HG03060 (cell line): ENCODE measurements around the gene ACSBG1.
"Not testable (repeated sequence)": the region's sequence is repeated elsewhere in the genome, so short reads cannot be mapped to it uniquely, and the experiment has no call there.

Experiments
- ATAC-seq: cut with Tn5 transposase; IDR thresholded peaks from one replicate; pipeline ENCODE4 v1.9.1; 2021; ENCODE audit warnings: low read depth, moderate number of reproducible peaks; ENCODE audit not compliant: unreplicated experiment

ACSBG1 gene

DNA sequence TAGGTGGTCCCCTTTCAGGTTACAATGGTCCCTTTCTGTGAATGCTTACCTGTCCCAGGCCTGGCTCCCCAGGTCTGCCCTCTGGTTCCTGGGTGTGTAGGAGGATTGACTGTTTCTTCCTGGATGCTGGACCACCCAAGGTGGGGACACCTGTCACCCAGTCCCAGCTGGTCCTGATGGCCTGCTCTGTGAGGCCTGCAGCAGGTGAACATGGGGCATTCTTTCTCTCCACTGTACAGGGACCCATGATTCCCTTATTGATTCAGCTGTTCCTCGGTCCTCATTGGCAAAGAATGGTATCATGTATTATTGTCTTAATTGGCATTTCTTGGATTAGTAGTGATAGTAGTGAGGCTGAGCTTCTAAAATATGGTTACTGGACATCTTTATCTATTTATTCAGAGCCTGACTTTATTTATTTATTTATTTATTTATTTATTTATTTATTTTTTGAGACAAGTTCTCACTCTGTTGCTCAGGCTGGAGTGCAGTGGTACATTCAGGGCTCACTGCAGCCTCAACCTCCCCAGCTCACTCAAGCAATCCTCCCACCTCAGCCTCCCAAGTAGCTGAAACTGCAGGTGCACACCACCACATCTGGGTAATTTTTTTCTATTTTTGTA is 21.2 kb upstream of the ACSBG1 start:
- ATAC-seq = no peak

DNA sequence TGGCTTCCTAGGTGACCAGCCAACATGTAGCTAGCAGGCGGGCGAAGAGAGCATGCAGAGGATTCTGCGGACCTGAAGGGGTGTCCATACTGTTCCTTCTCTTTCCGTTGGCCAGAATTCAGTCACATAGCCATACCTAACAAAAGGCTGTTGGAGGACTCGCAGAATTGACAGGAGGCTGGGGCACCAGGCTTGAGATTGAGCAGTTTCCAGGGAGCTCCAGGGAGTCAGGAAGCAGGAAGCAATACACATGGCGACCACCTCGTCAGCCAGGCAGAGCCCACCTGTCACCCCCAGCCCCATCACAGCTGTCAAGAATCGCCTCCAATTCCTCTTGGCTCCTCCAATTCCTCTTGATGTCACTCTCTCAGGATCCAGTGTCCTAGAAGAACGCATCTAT is 16.8 kb upstream of the ACSBG1 start:
- ATAC-seq = no peak

DNA sequence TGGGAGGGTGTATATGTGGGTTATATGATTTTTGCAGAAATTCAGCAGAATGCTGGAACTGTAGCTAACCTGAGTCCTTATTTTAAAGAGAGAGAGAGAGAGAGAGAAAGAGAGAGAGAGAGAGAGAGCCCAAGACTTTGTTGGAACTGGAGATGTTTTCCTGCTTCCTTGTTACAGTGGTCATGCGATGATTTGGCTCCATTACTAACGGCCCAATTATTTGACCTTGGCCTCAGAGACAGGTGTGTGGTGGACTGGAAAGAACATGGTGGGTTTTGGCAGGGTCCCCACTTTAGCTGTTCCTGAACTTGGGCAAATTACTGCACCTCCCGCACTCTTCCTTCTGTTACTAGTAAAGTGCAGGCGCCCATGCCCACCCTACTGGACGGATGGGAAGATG is 14.8 kb upstream of the ACSBG1 start:
- ATAC-seq = no peak

DNA sequence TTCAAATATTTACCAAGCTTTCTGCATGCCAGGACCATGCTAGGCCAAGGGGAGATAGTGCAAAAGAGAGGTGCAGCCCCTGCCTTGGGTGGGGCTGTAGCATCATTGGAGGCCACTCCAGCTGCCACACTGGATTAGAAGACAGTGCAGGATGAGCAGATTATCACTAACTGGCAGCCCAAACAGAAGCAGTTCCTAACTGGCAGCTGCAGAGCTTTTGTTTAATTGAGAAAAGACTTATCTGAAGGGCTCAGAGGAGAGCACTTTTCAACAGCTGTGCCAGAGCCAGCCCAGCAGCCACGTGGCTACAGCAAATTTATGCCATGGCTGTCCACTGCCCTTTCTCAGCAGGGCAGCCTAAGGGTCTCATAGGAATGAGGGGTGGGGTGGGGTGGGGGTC is 13.5 kb upstream of the ACSBG1 start:
- ATAC-seq = no peak

DNA sequence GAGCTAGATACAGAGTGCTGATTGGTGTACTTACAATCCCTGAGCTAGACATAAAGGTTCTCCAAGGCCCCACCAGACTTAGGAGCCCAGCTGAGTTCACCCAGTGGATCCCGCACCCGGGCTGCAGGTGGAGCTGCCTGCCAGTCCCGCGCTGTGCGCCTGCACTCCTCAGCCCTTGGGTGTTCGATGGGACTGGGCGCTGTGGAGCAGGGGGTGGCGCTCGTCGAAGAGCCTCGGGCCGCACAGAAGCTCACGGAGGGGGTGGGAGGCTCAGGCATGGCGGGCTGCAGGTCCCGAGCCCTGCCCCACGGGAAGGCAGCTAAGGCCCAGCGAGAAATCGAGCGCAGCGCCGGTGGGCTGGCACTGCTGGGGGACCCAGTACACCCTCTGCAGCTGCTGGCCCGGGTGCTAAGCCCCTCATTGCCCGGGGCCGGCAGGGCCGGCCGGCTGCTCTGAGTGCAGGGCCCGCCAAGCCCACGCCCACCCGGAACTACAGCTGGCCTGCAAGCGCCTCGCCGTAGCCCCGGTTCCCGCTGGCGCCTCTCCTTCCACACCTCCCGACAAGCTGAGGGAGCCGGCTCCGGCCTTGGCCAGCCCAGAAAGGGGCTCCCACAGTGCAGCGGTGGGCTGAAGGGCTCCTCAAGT is 11.7 kb upstream of the ACSBG1 start:
- ATAC-seq = not testable (repeated sequence)

DNA sequence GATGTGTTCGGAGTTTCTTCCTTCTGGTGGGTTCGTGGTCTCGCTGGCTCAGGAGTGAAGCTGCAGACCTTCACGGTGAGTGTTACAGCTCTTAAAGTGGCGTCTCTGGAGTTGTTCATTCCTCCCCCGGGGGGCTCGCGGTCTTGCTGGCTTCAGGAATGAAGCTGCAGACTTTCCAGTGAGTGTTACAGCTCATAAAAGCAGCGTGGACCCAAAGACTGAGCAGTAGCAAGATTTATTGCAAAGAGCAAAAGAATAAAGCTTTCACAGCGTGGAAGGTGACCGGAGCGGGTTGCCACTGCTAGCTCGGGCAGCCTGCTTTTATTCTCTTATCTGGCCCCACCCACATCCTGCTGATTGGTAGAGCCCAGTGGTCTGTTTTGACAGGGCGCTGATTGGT is 11.0 kb upstream of the ACSBG1 start:
- not testable (repeated sequence) for ATAC-seq

DNA sequence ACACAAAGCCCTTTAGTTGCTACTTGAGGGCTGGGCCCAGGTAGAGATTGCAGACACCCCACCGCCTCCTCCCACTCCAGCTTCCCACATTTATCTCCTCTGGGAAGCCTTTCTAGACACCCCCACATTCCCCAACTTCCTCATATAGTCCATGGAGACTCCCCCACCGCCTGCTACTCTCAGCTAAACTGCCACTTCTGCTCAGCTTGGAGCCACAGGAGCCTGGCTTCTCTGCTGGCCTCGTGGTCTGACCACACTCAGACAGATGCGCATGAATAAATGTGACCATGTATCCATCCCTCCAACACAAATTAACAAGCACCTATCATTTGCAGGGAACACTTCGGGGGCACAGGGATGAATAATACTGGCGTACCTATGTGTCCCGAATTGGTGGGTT is 10.5 kb upstream of the ACSBG1 start:
- no peak for ATAC-seq

DNA sequence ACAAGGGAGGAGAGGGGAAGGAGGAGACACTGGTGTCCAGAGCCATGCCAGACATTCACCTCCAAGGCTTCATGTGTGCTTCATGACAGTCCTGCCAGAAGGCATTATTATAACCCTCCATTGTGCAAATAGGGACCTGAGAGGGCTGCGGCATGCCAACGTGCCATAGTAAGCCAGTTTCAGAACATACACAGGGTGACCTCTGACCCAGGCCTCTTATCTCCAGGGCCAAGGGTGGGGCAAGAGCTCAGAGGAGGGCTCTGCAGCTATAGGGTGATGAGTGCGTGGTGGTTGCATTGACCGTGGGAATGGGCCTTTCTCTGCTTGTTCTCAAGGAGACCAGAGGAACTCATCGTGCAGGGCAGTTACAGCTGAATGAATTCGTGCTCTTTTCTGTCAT is 9.7 kb upstream of the ACSBG1 start:
- no peak for ATAC-seq

DNA sequence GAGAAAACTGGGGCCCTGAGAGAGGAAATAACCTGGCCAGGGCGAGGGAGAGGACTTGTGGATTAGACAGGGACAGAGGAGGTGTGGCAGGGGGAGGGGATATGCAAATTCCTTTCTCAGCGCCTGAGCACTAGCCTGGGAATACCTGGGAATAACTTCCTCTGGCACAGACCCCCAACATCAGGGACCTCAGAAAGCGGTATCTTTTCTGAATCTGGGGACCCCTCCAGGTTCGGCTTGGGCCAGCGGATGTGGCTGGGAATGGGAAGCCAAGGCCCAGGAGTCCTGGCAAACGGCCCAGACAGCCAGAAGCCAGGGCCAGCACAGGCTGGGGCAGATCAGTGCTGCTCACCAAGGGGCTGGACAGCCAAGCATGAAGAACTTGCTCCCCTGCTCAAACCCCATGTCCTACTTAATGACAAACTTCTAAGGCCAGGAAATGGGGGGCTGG is 9.2 kb upstream of the ACSBG1 start:
- ATAC-seq = no peak

DNA sequence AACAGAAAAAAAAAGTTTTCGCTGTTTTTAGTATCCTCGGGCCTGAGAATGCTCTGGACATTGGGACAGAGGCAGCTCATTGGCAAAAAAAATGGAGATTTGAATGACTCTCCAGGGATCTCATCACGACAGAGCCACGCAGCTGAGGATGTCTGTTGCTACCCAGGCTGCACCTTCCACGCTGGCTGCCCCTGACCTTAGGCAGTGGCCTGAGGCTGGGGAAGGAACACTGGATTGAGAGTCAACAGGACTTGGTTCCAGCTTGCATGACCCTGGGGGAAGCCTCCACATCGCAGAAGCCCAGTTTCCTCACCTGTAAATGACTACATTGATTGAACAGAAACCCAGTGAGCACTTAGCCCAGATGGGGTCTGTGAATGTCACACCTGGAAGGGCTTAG is 8.7 kb upstream of the ACSBG1 start:
- ATAC-seq = no peak

DNA sequence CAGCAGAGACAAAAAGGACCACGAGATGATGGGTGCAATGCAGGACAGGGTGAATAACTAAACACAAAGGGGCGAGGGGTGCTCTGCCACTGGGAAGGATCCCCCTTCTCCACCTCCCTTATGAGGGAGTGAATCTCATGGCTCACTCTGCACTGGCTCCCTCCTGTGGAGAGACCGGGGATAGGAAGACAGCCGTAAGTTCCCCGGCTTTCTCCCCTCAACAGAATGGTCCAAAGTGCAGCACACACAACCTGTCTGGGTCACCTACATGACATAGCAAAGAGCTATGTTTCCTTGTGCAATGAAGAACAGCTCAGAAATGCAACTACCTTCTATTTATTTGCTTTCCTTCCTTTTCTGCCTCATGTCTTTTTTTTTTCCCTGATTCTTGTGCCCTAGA is 7.8 kb upstream of the ACSBG1 start:
- no peak for ATAC-seq

DNA sequence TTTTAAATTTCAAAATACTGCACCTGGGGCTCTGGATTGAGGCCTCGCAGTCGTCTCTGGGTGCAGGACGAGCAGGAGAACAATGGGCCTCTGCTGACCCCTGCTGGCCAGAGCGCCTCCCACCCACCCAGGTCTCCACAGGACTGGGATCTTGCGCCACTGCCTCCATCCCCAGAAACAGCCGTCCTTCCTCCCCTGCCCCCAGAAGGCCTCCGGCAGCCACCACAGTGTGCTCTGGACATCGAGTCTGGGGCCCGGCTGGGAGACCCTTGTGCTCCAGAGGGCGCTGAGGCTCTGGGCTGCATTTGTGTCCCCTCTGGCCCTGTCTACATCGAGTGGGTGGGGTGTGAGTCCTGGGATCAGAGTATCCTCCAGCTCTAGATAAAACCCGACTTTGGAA is 6.7 kb upstream of the ACSBG1 start:
- no peak for ATAC-seq

DNA sequence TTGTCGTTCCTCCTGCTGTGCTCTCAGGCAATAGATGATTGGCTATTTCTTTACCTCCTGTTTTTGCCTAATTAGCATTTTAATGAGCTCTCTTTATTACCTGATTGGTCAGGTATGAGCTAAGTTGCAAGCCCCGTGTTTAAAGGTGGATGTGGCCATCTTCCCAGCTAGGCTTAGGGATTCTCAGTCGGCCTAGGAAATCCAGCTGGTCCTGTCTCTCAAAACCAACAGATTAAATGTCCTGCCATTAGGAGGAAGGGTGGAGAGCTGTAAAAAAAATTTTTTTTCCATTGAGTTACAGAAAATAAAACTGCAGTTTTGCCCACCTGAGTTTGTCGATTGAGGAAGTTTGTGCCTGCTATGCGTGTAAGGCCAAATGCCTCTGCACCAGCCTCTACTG is 5.4 kb upstream of the ACSBG1 start:
- no peak for ATAC-seq

DNA sequence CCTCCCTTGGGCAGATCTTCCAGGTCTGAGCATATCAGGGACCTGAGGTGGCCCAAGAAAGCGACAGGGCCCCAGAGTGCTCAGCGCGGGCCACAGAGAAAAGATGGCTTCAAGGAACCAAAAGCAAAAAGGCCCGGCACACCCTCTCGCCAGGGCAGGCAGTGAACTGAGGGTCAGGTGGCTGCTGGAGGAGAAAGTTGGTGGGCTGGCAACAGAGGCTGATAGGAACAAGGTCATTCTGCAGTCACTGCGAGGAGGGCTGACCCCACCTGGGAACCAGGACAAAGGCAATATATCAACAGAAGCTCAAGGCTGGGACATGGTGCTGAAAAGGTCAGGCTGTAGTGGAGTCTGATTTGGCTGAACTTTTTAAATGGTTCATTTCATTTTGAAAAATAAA is 2.8 kb upstream of the ACSBG1 start:
- ATAC-seq = no peak

DNA sequence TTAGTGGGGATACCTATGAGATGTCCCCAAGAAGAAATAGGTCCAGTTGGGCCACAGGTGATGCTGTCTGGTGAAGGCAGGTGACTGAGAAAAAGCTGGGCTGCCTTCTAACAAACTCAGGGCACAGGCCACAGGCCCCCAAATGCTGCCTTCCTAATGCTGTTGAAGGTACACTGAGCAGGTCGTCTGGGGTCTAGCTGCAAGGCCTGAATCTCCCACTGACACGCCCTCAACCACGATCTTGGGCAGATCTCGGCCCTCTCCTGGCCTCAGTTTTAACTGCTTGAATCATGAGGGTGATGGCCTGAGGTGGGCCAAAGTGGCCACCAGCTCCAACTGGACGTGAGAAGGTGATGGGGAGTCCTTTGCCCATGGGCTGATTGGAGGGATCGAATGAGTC is 2.1 kb upstream of the ACSBG1 start:
- ATAC-seq = no peak

DNA sequence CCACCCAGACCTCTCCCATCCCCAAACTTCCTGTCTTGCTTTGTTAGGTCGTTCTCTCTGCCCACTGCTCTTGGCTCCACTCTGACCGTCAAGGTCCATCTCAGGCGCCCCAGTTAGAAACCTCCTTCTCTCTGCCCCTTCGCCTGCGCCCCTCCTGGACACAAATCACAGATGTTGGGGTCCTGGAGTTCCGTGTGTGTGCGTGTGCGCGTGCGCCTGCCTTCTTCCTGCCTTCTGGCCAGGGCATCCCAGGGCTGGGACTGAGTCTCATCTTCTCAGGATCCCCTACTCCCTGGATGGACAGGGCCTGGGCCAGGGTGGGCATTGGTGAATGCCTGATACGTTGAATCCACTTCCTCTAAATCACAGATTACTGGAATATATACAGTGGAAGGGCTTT is 869 bp downstream of the ACSBG1 start:
- no peak for ATAC-seq

DNA sequence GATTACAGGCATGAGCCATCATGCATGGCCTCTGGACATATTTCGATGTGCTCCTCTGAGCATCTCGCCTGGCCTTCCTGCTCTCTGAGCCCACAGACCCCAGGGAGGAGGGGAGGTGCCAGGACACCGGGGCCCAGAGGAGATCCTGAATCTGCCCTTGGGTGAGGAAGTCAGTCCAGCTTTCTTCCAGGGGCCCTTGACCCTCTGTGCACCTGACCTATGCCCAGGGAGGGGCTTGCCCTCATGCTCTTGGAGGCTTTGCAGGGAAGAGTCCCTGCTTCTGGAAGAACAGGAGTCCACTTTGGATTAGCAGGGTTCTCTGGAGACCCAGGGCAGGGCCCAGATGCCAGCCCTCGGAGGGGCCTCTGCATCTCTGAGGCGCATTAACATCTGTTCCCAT is 1.4 kb downstream of the ACSBG1 start:
- no peak for ATAC-seq

DNA sequence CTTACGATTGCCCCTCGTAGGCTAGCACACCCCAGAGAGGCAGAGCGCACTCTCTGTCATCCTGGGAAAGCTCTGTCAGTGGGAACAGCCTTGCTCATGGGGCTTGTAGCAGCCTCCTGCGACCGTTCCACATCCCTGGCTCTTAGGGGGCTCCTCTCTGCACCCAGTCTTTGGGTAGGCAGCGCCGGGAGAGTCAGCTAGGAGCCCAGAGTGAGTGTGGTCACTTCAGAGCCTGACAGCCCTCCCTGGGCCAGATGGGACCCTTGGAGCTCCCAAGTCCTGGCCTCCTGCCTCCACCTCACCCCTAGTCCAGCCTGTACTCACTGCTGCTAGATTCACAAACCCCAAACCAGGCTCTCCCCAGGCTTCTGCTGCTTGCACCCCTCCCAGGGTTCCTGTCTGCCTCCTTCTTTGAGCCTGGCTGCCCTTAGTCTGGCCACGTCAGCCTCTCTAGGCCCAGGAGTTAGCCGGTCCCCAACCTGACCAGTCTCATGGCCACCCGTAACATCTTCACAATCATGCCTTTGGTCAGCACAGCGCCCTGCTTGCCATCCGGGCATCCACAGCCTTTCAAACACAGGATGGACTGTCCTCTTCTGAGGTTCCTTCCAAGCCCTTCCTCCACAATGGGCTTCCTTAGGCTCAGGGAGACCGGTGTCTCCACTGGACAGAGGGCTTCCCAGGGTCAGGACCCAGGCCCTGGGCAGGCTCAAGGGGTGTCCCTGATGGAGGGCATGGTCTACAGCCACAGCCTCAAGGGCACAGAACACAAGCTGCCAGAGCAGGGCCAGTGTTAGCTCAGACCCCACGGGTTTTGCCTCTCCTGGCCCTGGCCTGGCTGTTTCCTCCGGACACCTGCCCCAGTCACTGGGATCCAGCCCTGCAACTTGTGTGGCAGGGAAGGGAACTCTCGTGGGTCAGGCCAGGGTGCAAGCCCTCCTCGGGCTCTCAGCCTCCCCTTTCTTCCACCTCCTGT is 4.6 kb downstream of the ACSBG1 start:
- no peak for ATAC-seq

DNA sequence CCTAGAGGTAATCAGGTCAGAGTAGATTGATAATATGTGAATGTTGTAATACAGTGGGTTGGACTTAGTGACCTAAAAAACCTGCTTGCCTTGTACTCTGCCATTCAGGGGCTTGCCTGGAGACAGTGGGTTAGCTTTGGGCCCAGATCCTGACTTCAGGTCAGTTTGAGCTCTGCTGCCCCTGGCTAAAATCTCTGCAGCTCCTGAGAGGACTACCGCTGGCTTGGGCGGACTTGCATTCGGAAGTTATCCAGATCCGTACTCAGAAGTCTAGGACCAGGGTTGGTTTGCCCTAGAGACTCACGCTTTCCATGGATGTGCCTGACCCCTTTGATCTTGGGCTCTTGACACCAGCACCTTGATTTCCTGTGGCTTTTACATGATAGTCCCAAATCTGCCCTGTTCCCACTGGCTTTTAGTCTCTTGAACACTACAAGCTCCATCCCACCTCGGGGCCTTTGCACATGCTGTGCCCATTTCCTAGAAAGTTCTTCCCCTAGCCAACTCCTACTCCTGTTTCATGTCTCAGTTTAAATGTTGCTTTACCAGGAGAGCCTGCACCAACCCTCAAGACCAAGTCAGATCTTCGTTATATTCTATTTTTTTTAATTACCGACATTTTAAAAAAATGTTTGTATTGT is 5.9 kb downstream of the ACSBG1 start:
- ATAC-seq = no peak

DNA sequence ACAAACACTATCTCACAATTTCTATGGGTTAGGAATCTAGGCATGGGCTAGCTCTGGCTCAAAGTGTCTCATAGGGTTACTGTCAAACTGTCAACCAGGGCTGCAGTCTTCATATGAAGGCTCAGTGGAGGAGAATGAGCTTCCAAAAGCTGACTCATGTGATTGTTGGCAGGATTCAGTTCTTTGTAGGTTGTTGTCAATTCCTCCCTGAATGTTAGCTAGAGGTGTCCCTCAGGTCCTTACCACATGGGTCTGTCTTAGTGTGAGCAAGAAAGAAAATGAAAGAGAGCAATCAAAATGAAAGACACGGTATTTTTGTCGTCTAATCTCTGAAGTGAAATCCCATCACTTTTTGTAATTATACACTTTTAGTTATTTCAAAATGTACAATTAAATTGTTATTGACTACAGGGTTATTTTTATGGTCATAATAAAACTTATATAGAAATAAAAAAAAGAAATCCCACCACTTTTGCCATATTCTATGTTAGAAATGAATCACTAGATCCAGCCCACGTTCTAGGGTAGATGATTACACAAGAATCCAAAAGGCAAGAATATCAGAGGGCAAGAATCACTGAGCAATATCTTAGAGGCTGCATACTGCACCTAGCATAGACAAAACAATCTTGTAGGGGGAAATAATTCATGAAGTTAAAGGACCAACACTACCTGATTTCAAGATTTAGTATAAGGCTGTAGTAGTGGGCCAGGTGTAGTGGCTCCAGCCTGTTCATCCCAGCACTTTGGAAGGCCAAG is 8.4 kb downstream of the ACSBG1 start:
- ATAC-seq = no peak
